ENCODE results near the gene ZNF787. TPM values are rescaled to one million over a fixed set of nuclear protein-coding genes. Genes with fewer than 3 reads are reported as not detected.

Gene ZNF787
- total and polyA plus RNA-seq, 2 donors (not counting 3 experiments of a cell fraction or from before 2014, with no cell fraction given) = 11.6 to 32.7 TPM

- Histone ChIP-seq H3K27ac (ENCODE audit: insufficient read depth, low read depth, low read length) (no peak overlapping the region), H3K9ac (replicated peaks; ENCODE audit: extremely low read depth, insufficient read depth, low read length) (no peak overlapping the region), H3K4me2 (ENCODE audit: insufficient read depth, low read length) (no peak overlapping the region), H3K4me1 (ENCODE audit: control insufficient read depth, extremely low read depth, insufficient read depth, low read length) (peaks cover 5% of the 10 kb centered on the region), H3K9me1 (replicated peaks; ENCODE audit: control insufficient read depth, extremely low read depth, insufficient read depth, low read length) (no peaks in the 10 kb centered on the region), H3K79me2 (ENCODE audit: control insufficient read depth, insufficient read depth, low read length) (no peaks in the 10 kb centered on the region), H2AFZ (ENCODE audit: low read depth, low read length) (no peak overlapping the region), H4K20me1 (replicated peaks; ENCODE audit: control insufficient read depth, extremely low read depth, insufficient read depth, low read length) (no peaks in the 10 kb centered on the region), H3K36me3 (ENCODE audit: control insufficient read depth in 2 of 2, extremely low read depth in 1 of 2, insufficient read depth in 2 of 2, low read length in 2 of 2) (no peaks in the 10 kb centered on the region), H3K9me3 (replicated peaks; ENCODE audit: control insufficient read depth, insufficient read depth, low read length) (no peaks in the 10 kb centered on the region), H3K27me3 (ENCODE audit: control insufficient read depth in 2 of 2, insufficient read depth in 2 of 2, low read length in 2 of 2) (no peaks in the 10 kb centered on the region), H3K4me3 (replicated peaks in 1 of 3; ENCODE audit: insufficient read depth in 1 of 3, low read depth in 1 of 3, low read length in 3 of 3) (no peak overlapping the region)
- no TSS peak for BruUV-seq (replicated peaks)
- no peak for FAIRE-seq
- CTCF ChIA-PET = interaction anchor here (1.6 kb wide), 1 partner anchor 207 kb away, joined by 5 read pairs; no protein-coding TSS in a partner anchor
- intact Hi-C loops (cut with micrococcal nuclease) (loop anchor here (10.0 kb wide), 1 partner anchor 471 kb away; the partner anchor contains the start of gene U2AF2), dilution Hi-C loops (cut with MboI; ENCODE audit: extremely low pct_ligation_motif_present, low sequenced_read_pairs) (no loop called here)
- TF ChIP-seq EZH2 (IDR thresholded peaks at IDR 0.05; ENCODE audit: borderline replicate concordance, low read depth, low read length, severe bottlenecking) = no peak
- no peak for TF ChIP-seq POLR2AphosphoS5 (IDR thresholded peaks at IDR 0.05; ENCODE audit: insufficient read depth, low read depth, low read length)
- no peak for TF ChIP-seq MYC (IDR thresholded peaks at IDR 0.05; ENCODE audit: low read depth, low read length)
- TF ChIP-seq POLR2A (IDR thresholded peaks at IDR 0.05; ENCODE audit: low read depth, low read length) = no peak
- no peak for TF ChIP-seq GATA2 (IDR thresholded peaks at IDR 0.05; ENCODE audit: insufficient read depth, insufficient read length, low read depth, low read length)
- no peak for DNase-seq (ENCODE audit: low read depth, low spot score)
- POLR2A ChIA-PET = no interaction called here
These were observed 4.9 kb upstream of the ZNF787 start for GRCh38 chr19:56125806-56126590.

- no peaks in the 10 kb centered on the region for H4K20me1 ChIP-seq (replicated peaks; ENCODE audit: control insufficient read depth, extremely low read depth, insufficient read depth, low read length)
- BruUV-seq (replicated peaks) = no TSS peak
- FAIRE-seq (no peak), DNase-seq (ENCODE audit: low read depth, low spot score) (no peak)
- no peak overlapping the region for H3K9ac ChIP-seq (replicated peaks; ENCODE audit: extremely low read depth, insufficient read depth, low read length)
- no peak for TF ChIP-seq POLR2A (IDR thresholded peaks at IDR 0.05; ENCODE audit: low read depth, low read length)
- no peak for TF ChIP-seq MAX (IDR thresholded peaks at IDR 0.05; ENCODE audit: insufficient read depth, insufficient read length)
- TF ChIP-seq MYC (IDR thresholded peaks at IDR 0.05; ENCODE audit: low read depth, low read length) = no peak
- no peak for TF ChIP-seq CTCF (IDR thresholded peaks at IDR 0.05; ENCODE audit: extremely low read depth in 1 of 2, insufficient read depth in 1 of 2, low read depth in 1 of 2, low read length in 2 of 2)
- no peak for TF ChIP-seq JUN (IDR thresholded peaks at IDR 0.05; ENCODE audit: borderline replicate concordance, insufficient read depth, insufficient read length, low read depth)
- no peak for TF ChIP-seq POLR2AphosphoS5 (IDR thresholded peaks at IDR 0.05; ENCODE audit: insufficient read depth, low read depth, low read length)
- TF ChIP-seq EZH2 (IDR thresholded peaks at IDR 0.05; ENCODE audit: borderline replicate concordance, low read depth, low read length, severe bottlenecking) = no peak
- no peak for TF ChIP-seq FOS (IDR thresholded peaks at IDR 0.05; ENCODE audit: borderline replicate concordance, insufficient read depth, low read length)
- no peak for TF ChIP-seq GATA2 (IDR thresholded peaks at IDR 0.05; ENCODE audit: insufficient read depth, insufficient read length, low read depth, low read length)
- no peaks in the 10 kb centered on the region for H3K27me3 ChIP-seq (ENCODE audit: control insufficient read depth in 2 of 2, insufficient read depth in 2 of 2, low read length in 2 of 2)
- no peaks in the 10 kb centered on the region for H3K9me3 ChIP-seq (replicated peaks; ENCODE audit: control insufficient read depth, insufficient read depth, low read length)
- no peak overlapping the region for H3K27ac ChIP-seq (ENCODE audit: insufficient read depth, low read depth, low read length)
- CTCF ChIA-PET = interaction anchor here (0.7 to 1.4 kb wide), 2 partner anchors 13 to 15 kb away, joined by 3 to 4 read pairs; no protein-coding TSS in a partner anchor
- H3K9me1 ChIP-seq (replicated peaks; ENCODE audit: control insufficient read depth, extremely low read depth, insufficient read depth, low read length) = no peaks in the 10 kb centered on the region
- no peak overlapping the region for H3K4me3 ChIP-seq (replicated peaks in 1 of 3; ENCODE audit: insufficient read depth in 1 of 3, low read depth in 1 of 3, low read length in 3 of 3)
- dilution Hi-C loops (cut with MboI; ENCODE audit: extremely low pct_ligation_motif_present, low sequenced_read_pairs) (no loop called here), intact Hi-C loops (cut with micrococcal nuclease) (loop anchor here (5.0 to 10.0 kb wide), 2 partner anchors 48 to 470 kb away; partner anchors contain the start of gene U2AF2)
- H3K4me2 ChIP-seq (ENCODE audit: insufficient read depth, low read length) = no peak overlapping the region
- H3K4me1 ChIP-seq (ENCODE audit: control insufficient read depth, extremely low read depth, insufficient read depth, low read length) = peaks cover 9% of the 10 kb centered on the region
- H3K36me3 ChIP-seq (ENCODE audit: control insufficient read depth in 2 of 2, extremely low read depth in 1 of 2, insufficient read depth in 2 of 2, low read length in 2 of 2) = no peaks in the 10 kb centered on the region
- H2AFZ ChIP-seq (ENCODE audit: low read depth, low read length) = no peak overlapping the region
- peaks cover 5% of the 10 kb centered on the region for H3K79me2 ChIP-seq (ENCODE audit: control insufficient read depth, insufficient read depth, low read length)
- POLR2A ChIA-PET = no interaction called here
These were observed 3.5 kb upstream of the ZNF787 start for GRCh38 chr19:56124578-56124977.

All from endothelial cell of umbilical vein (primary cell).